WI38 (cell line): ENCODE results near the gene CBLIF.
"Not testable (repeated sequence)": the region's sequence is repeated elsewhere in the genome, so short reads cannot be mapped to it uniquely, and the experiment has no call there.

Source experiments
- H3K4me3 ChIP-seq: 2 replicates; pipeline ENCODE4 v1.5.1; 2011; ENCODE audit warnings: low read depth, mild to moderate bottlenecking, control low read depth, low read length
- CTCF ChIP-seq: IDR thresholded peaks from 2 replicates; pipeline ENCODE4 v1.5.1; 2012; ENCODE audit warnings: low read depth, mild to moderate bottlenecking, control low read depth, low read length

Gene CBLIF

GRCh38 chr11:59792507-59792906, 52.8 kb downstream of the CBLIF start:
- H3K4me3 ChIP-seq = no peak overlapping the region
- no peak for TF ChIP-seq CTCF

GRCh38 chr11:59791639-59792038, 53.7 kb downstream of the CBLIF start:
- no peak for TF ChIP-seq CTCF
- no peak overlapping the region for H3K4me3 ChIP-seq

GRCh38 chr11:59787816-59788215, 57.5 kb downstream of the CBLIF start:
- TF ChIP-seq CTCF = no peak
- H3K4me3 ChIP-seq = no peak overlapping the region

- H3K4me3 ChIP-seq = no peak overlapping the region
- TF ChIP-seq CTCF = no peak
Observed at GRCh38 chr11:59787255-59787588, 58.1 kb downstream of the CBLIF start.

- TF ChIP-seq CTCF = no peak
- no peak overlapping the region for H3K4me3 ChIP-seq
Observed at GRCh38 chr11:59785818-59786217, 59.5 kb downstream of the CBLIF start.

GRCh38 chr11:59784441-59784840, 60.9 kb downstream of the CBLIF start:
- H3K4me3 ChIP-seq = not testable (repeated sequence)

- no peak for TF ChIP-seq CTCF
- no peak overlapping the region for H3K4me3 ChIP-seq
Observed at GRCh38 chr11:59783632-59784090, 61.6 kb downstream of the CBLIF start.

GRCh38 chr11:59782080-59782479, 63.2 kb downstream of the CBLIF start:
- no peak overlapping the region for H3K4me3 ChIP-seq
- no peak for TF ChIP-seq CTCF
